Activated CD4-positive, alpha-beta T cell treated with anti-CD3 and anti-CD28 coated beads for 1 hour (primary cell): Measurements from ENCODE around the gene PLEKHA4.
A peak's percentile ranks its signal among the peaks of the same experiment; 100 is the strongest.
"Not testable (repeated sequence)": the region's sequence is repeated elsewhere in the genome, so short reads cannot be mapped to it uniquely, and the experiment has no call there.

Experiments used
- DNase-seq: peaks from one replicate; pipeline ENCODE4 v3.0.0-alpha.2; 2020

Gene PLEKHA4

GRCh38 chr19:48796298-48797083, 71.9 kb downstream of the PLEKHA4 start:
- DNase-seq, result no peak

- no peak for DNase-seq
Measured at GRCh38 chr19:48795685-48796070, 72.7 kb downstream of the PLEKHA4 start.

GRCh38 chr19:48795055-48795684, 73.2 kb downstream of the PLEKHA4 start:
- DNase-seq, result peak; percentile 73

- DNase-seq, result no peak
Measured at GRCh38 chr19:48794291-48794690, 74.1 kb downstream of the PLEKHA4 start.

GRCh38 chr19:48793271-48793670, 75.1 kb downstream of the PLEKHA4 start:
- no peak for DNase-seq

GRCh38 chr19:48787331-48787730, 81.1 kb downstream of the PLEKHA4 start:
- not testable (repeated sequence) for DNase-seq
